PFSK-1 (cell line): Measurements from ENCODE around the gene TOX2.

ENCODE experiments used
- FOXP2 ChIP-seq: optimal IDR thresholded peaks from 2 replicates; pipeline ENCODE3; 2011; ENCODE audit warnings: borderline replicate concordance, control low read depth, inconsistent platforms; ENCODE audit not compliant: insufficient read depth; ENCODE audit errors: extremely low read length, extremely low read depth
- POLR2AphosphoS5 ChIP-seq: IDR thresholded peaks from 2 replicates; pipeline ENCODE4 v1.6.1; 2012; ENCODE audit warnings: low read depth, mild to moderate bottlenecking, control low read depth, low read length, moderate library complexity
- SIN3A ChIP-seq: IDR thresholded peaks from 2 replicates; pipeline ENCODE4 v1.6.1; 2012; ENCODE audit warnings: mild to moderate bottlenecking, low read length, moderate library complexity, borderline replicate concordance; ENCODE audit not compliant: insufficient read depth
- TAF1 ChIP-seq: IDR thresholded peaks from 2 replicates; pipeline ENCODE4 v1.6.1; 2012; ENCODE audit warnings: low read length, control low read depth, borderline replicate concordance; ENCODE audit not compliant: insufficient read depth
- TF ChIP-seq, protein P1 (sequence below), 2 experiments: IDR thresholded peaks; 2 replicates each; pipeline versions ENCODE4 v1.6.1 to v1.8.0; 2011 to 2012; ENCODE audit warnings: low read depth in 2 of 2, low read length in 2 of 2, control low read depth in 1 of 2, inconsistent platforms in 1 of 2, mild to moderate bottlenecking in 1 of 2, moderate library complexity in 1 of 2; ENCODE audit not compliant: insufficient read depth in 1 of 2

TOX2 gene

DNA sequence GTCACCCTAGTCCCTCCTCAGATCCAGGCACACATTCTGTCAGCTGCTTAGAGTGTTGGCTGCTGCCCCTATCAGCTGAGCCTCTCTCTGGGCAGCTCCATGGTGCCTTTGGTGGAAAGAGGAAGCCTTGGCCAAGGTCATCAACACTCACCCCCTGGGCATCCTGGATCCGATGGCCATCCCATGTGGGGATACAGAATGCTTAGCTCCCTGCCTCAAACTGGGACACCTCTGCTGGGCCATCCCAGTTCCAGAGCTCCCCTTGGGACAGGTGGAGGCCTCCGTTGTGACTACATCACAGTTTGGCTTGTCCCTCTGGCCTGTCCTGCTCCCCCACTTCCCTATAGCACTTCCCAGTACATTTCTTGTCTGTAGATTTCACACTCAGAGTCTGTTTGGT, 45.6 kb downstream of the TOX2 start:
- TF ChIP-seq, protein P1, sequence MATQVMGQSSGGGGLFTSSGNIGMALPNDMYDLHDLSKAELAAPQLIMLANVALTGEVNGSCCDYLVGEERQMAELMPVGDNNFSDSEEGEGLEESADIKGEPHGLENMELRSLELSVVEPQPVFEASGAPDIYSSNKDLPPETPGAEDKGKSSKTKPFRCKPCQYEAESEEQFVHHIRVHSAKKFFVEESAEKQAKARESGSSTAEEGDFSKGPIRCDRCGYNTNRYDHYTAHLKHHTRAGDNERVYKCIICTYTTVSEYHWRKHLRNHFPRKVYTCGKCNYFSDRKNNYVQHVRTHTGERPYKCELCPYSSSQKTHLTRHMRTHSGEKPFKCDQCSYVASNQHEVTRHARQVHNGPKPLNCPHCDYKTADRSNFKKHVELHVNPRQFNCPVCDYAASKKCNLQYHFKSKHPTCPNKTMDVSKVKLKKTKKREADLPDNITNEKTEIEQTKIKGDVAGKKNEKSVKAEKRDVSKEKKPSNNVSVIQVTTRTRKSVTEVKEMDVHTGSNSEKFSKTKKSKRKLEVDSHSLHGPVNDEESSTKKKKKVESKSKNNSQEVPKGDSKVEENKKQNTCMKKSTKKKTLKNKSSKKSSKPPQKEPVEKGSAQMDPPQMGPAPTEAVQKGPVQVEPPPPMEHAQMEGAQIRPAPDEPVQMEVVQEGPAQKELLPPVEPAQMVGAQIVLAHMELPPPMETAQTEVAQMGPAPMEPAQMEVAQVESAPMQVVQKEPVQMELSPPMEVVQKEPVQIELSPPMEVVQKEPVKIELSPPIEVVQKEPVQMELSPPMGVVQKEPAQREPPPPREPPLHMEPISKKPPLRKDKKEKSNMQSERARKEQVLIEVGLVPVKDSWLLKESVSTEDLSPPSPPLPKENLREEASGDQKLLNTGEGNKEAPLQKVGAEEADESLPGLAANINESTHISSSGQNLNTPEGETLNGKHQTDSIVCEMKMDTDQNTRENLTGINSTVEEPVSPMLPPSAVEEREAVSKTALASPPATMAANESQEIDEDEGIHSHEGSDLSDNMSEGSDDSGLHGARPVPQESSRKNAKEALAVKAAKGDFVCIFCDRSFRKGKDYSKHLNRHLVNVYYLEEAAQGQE (IDR thresholded peaks at IDR 0.05; ENCODE audit: insufficient read depth in 1 of 2, low read depth in 2 of 2, low read length in 2 of 2) = no peak
- no peak for TF ChIP-seq SIN3A
- no peak for TF ChIP-seq POLR2AphosphoS5
- no peak for TF ChIP-seq FOXP2
- TF ChIP-seq TAF1 = no peak

DNA sequence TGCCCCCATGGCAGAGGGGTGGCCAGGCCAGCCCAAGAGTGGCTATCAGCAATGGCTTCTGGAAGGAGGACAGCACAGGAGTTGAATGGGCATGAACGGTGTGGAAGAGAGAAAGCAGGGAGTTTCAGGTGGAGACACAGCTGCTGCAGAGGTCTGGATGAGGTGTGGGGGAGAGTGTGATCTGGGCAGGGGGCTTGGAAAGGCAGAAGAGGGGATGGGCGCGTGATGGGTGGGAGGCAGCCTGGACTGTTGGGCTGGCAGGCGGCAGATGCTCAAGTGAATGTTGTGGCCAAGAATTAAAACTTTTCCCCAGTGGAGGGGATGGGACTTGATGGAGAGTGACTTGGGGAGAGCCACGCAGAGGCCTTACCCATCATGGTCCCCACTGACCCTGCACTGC, 46.5 kb downstream of the TOX2 start:
- TF ChIP-seq TAF1 (no peak), POLR2AphosphoS5 (no peak), SIN3A (no peak)

DNA sequence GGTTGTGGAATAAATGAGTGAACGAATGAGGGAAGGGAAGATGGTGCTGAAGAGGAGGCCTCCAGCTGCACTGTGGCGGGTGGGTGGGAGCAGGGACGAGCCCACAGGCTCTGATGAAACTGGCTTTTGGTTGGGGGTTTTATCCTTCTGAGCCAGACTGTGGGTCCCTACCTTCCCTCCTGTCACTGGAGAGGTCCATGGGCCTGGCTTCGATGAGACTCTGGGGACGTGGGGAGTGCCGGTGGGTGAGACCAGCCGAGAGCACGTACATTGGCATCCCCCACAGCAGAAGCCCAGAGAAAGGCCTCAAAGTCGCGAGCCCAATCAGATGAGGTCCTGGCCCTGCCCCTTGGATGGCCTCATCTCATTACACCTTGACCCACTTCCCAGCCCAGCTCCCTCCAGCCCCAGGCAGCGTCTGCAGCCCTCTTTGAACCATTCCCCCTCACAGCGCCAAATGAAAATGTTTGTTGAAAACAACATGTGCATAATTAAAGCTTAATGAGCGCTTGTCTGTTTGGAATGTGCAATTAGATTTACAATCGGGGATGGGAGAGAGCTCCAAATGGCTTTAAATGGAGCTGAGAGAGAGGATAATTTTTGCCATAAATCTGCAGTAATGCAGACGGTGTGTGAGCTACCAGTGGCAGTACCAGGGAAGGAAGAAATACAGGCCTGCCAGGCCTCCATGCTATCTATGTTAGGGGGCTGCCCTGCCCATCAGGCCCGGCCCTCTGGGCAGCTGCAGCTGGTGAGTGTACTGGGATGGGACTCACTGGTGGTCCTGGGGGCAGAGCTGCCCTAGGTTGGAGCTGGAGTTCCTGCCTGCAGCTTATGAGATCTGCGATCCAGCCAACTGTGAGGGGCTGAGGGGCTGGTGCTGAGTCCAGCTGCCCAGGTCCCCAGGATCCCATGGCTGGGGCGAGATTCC, 47.2 kb downstream of the TOX2 start:
- TF ChIP-seq SIN3A = no peak
- TF ChIP-seq FOXP2 = no peak
- TF ChIP-seq TAF1 = no peak
- TF ChIP-seq, protein P1 (IDR thresholded peaks at IDR 0.05; ENCODE audit: insufficient read depth in 1 of 2, low read depth in 2 of 2, low read length in 2 of 2) = no peak
- no peak for TF ChIP-seq POLR2AphosphoS5

DNA sequence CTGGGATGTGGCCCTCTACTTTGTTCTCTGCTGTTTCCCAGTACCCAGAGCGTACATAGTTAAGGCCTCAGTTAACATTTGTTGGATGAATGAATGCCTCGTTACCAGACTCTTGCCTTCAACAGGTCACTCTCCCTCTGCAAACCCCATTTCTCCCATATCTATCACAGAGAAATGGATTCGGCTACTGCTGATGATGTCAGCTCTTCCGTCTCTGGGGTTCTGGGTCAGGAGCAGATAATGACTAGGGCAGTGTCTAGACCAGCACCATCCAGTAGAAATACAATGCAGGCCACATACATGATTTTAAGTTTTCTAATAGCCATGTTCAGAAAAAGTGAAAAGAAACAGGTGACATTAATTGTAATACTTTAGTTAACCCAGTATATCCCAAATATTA, 47.9 kb downstream of the TOX2 start:
- TF ChIP-seq POLR2AphosphoS5 (no peak), TAF1 (no peak), SIN3A (no peak), FOXP2 (no peak)
- TF ChIP-seq, protein P1 (IDR thresholded peaks at IDR 0.05; ENCODE audit: insufficient read depth in 1 of 2, low read depth in 2 of 2, low read length in 2 of 2) = no peak

DNA sequence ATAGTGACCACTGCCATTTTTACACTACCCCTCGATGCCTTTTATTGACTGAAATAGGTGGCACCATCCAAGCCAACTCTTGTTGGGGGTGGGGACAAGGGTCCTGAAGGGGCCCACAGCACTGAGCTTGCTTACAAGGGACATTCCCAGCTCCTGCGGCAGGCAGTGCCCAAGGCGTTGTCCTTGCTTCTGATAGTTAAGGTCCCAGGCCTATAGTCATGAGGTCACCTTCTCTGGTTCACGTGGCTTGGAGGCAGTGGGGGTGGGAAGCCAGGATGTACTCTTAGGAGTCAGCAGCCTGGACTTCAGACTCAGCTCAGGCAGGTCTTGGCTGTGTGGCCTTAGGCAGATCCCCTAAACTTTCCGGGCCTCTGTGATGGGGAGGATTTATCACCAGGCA, 48.6 kb downstream of the TOX2 start:
- TF ChIP-seq SIN3A (no peak), FOXP2 (no peak), POLR2AphosphoS5 (no peak), TAF1 (no peak)
- TF ChIP-seq, protein P1 (IDR thresholded peaks at IDR 0.05; ENCODE audit: insufficient read depth in 1 of 2, low read depth in 2 of 2, low read length in 2 of 2) = no peak
